ENCODE results near the gene TBC1D12. TPM values are rescaled to one million over a fixed set of nuclear protein-coding genes. Genes with fewer than 3 reads are reported as not detected.

The TBC1D12 gene
- total and polyA plus RNA-seq, 8 donors, result 4.1 to 9.2 (median 5.5) TPM

DNA sequence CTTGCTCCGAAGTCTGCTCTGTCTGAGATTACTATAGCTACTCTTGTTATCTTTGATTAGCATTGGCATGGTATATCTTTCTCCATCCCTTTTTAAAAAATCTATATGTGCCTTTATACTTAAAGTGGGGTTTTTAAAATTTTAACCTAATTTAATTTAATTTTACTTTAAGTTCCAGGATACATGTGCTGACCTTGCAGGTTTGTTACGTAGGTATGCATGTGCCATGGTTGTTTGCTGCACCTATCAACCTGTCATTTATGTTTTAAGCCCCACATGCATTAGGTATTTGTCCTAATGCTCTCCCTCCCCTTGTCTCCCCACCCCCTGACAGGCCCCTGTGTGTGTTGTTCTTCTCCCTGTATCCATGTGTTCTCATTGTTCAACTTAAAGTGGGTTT is 54.6 kb downstream of the TBC1D12 start:
- H3K9me3 ChIP-seq, result no peaks in the 10 kb centered on the region
- WGBS, 2 donors, result 89 to 91% methylated on average over 2 of the region's 2 CpGs
- H3K27me3 ChIP-seq, result no peaks in the 10 kb centered on the region
- no peaks in the 10 kb centered on the region for H3K4me1 ChIP-seq
- intact Hi-C loops (cut with DNase I), result no loop called here
- FAIRE-seq, result no peak
- no peaks in the 10 kb centered on the region for H3K36me3 ChIP-seq
- no peak for DNase-seq
- H3K4me3 ChIP-seq, result no peak overlapping the region
- TF ChIP-seq, protein P1, sequence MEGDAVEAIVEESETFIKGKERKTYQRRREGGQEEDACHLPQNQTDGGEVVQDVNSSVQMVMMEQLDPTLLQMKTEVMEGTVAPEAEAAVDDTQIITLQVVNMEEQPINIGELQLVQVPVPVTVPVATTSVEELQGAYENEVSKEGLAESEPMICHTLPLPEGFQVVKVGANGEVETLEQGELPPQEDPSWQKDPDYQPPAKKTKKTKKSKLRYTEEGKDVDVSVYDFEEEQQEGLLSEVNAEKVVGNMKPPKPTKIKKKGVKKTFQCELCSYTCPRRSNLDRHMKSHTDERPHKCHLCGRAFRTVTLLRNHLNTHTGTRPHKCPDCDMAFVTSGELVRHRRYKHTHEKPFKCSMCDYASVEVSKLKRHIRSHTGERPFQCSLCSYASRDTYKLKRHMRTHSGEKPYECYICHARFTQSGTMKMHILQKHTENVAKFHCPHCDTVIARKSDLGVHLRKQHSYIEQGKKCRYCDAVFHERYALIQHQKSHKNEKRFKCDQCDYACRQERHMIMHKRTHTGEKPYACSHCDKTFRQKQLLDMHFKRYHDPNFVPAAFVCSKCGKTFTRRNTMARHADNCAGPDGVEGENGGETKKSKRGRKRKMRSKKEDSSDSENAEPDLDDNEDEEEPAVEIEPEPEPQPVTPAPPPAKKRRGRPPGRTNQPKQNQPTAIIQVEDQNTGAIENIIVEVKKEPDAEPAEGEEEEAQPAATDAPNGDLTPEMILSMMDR (IDR thresholded peaks at IDR 0.05), result no peak
- H3K27ac ChIP-seq, result no peak overlapping the region
- no peak for ATAC-seq

- no peaks in the 10 kb centered on the region for H3K36me3 ChIP-seq
- no peak overlapping the region for H3K4me3 ChIP-seq
- H3K9me3 ChIP-seq, result peaks cover 0 to 5% (median 0%) of the 10 kb centered on the region in 4 donors
- H3K27me3 ChIP-seq, result no peaks in the 10 kb centered on the region
- H3K4me1 ChIP-seq, result no peaks in the 10 kb centered on the region
- intact Hi-C loops (cut with DNase I), result no loop called here
- no peak for FAIRE-seq
- 95 to 99% methylated on average over 19 to 25 of the region's 25 CpGs for WGBS, 2 donors
- DNase-seq, result peak in 1 of 6 donors; percentile 60
- ATAC-seq, result no peak
- TF ChIP-seq, protein P1 (IDR thresholded peaks at IDR 0.05), result no peak
- no peak overlapping the region for H3K27ac ChIP-seq
These were observed 57.0 kb downstream of the TBC1D12 start for GRCh38 chr10:94459385-94459784.

DNA sequence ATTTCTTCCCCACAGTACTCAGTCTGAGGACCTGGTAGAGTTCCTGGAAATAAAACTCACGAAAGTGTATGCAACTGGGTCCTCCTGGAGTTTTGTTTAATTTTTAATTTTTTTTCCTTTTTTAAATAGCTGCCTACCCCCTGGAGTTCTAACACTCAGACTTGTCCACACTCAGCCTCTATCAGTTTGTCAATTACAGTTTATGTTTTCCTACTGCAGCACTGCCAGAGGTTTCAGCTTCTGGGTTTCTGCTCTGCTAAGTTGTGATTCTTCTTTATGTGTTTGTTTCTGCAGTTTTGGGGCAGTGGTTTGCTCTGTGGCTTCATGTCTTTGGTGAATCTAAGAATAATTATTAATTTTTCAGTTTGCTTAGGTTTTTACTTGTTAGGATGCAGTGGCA is 59.2 kb downstream of the TBC1D12 start:
- FAIRE-seq (no peak), ATAC-seq (no peak), DNase-seq (no peak)
- H3K9me3 ChIP-seq, result peaks cover 0 to 5% (median 0%) of the 10 kb centered on the region in 4 donors
- H3K27ac ChIP-seq, result no peak overlapping the region
- intact Hi-C loops (cut with DNase I), result no loop called here
- no peaks in the 10 kb centered on the region for H3K36me3 ChIP-seq
- H3K27me3 ChIP-seq, result no peaks in the 10 kb centered on the region
- no peak overlapping the region for H3K4me3 ChIP-seq
- 88 to 96% methylated on average over 1 of the region's 1 CpG for WGBS, 2 donors
- no peaks in the 10 kb centered on the region for H3K4me1 ChIP-seq
- TF ChIP-seq, protein P1 (IDR thresholded peaks at IDR 0.05), result no peak

- Histone ChIP-seq H3K27me3 (no peaks in the 10 kb centered on the region), H3K4me3 (peak overlapping the region in 1 of 4 donors; percentile 1), H3K9me3 (peaks cover 0 to 5% (median 0%) of the 10 kb centered on the region in 4 donors), H3K4me1 (no peaks in the 10 kb centered on the region), H3K36me3 (no peaks in the 10 kb centered on the region), H3K27ac (no peak overlapping the region)
- ATAC-seq, result no peak
- FAIRE-seq, result no peak
- TF ChIP-seq, protein P1 (IDR thresholded peaks at IDR 0.05), result no peak
- no peak for DNase-seq
- intact Hi-C loops (cut with DNase I), result no loop called here
These were observed 59.8 kb downstream of the TBC1D12 start for GRCh38 chr10:94462130-94462529.

DNA sequence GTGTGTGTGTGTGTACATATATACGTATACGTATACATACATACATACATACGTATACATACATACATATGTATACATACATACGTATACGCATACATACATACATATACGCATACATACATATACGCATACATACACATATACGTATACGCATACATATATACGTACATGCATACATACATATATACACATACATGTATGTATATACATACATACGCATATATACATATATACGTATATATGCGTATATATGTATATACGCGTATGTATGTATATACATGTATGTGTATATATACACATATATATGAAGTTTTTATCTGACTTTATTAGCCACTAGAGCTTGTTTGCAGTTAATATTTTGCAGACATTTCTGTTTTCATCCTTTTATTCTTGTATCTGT is 63.3 kb downstream of the TBC1D12 start:
- DNase-seq, result no peak
- 91 to 92% methylated on average over 15 of the region's 15 CpGs for WGBS, 2 donors

More for the DNA sequence above, 63.3 kb downstream of the TBC1D12 start:
- TF ChIP-seq, protein P1 (IDR thresholded peaks at IDR 0.05), result no peak
- intact Hi-C loops (cut with DNase I), result no loop called here
- no peak overlapping the region for H3K27ac ChIP-seq
- no peaks in the 10 kb centered on the region for H3K27me3 ChIP-seq
- peaks cover 0 to 5% (median 0%) of the 10 kb centered on the region in 4 donors for H3K9me3 ChIP-seq
- no peaks in the 10 kb centered on the region for H3K36me3 ChIP-seq
- no peaks in the 10 kb centered on the region for H3K4me1 ChIP-seq
- no peak overlapping the region for H3K4me3 ChIP-seq
- ATAC-seq, result no peak
- FAIRE-seq, result peak; percentile 32
